H1 (cell line): ENCODE data around the gene SLC12A5. TPM values are rescaled to one million over a fixed set of nuclear protein-coding genes. Genes with fewer than 3 reads are reported as not detected.

Experiments used
- CTCF ChIA-PET: fragments of 300-600 bp; sonication (Branson Sonifier 250); formaldehyde crosslinking; loops from one replicate; lab custom pipeline; 2021; ENCODE audit not compliant: partially characterized antibody; lab: Charles Lee
- POLR2A ChIA-PET: fragments of 300-600 bp; sonication (Branson Sonifier 250); formaldehyde crosslinking; loops from one replicate; lab custom pipeline; 2021; ENCODE audit warnings: inconsistent platforms; ENCODE audit not compliant: partially characterized antibody; lab: Charles Lee
- DNase-seq, 2 experiments: peaks; one replicate each; pipeline versions ENCODE4 v3.0.0 to v3.0.0-alpha.2; 2010 to 2022; ENCODE audit warnings: low spot score in 2 of 2, low read depth in 1 of 2, mixed read lengths in 1 of 2
- FAIRE-seq: peaks from 2 replicates; lab custom pipeline; 2011; peaks lifted over from hg19 to GRCh38; lab: Jason Lieb, UNC
- H2AFZ ChIP-seq: 2 replicates; pipeline ENCODE4 v1.8.1; 2012; ENCODE audit warnings: low read length, inconsistent platforms
- H2AK5ac ChIP-seq: 2 replicates; pipeline ENCODE4 v1.6.1; 2013; ENCODE audit warnings: low read depth, low read length
- H2BK120ac ChIP-seq: replicated peaks from 2 replicates; pipeline ENCODE3; 2013; ENCODE audit warnings: low read depth, low read length, inconsistent platforms
- H2BK12ac ChIP-seq: 2 replicates; pipeline ENCODE4 v1.6.1; 2013; ENCODE audit warnings: low read depth, low read length
- H2BK15ac ChIP-seq: 2 replicates; pipeline ENCODE4 v1.6.1; 2013; ENCODE audit warnings: low read length
- H2BK20ac ChIP-seq: 2 replicates; pipeline ENCODE4 v1.6.1; 2013; ENCODE audit warnings: low read length
- H2BK5ac ChIP-seq: 2 replicates; pipeline ENCODE4 v1.6.1; 2013; ENCODE audit warnings: low read depth, low read length
- H3K14ac ChIP-seq: 2 replicates; pipeline ENCODE4 v1.6.1; 2013; ENCODE audit warnings: inconsistent platforms; ENCODE audit not compliant: insufficient read length
- H3K18ac ChIP-seq: 2 replicates; pipeline ENCODE4 v1.6.1; 2013; ENCODE audit warnings: low read length; ENCODE audit errors: extremely low read depth
- H3K23ac ChIP-seq: 2 replicates; pipeline ENCODE4 v1.6.1; 2013; ENCODE audit warnings: inconsistent platforms; ENCODE audit not compliant: insufficient read length
- H3K23me2 ChIP-seq: 2 replicates; pipeline ENCODE4 v1.6.1; 2013; ENCODE audit warnings: low read depth, low read length
- H3K27ac ChIP-seq: 2 replicates; pipeline ENCODE4 v1.6.1; 2011; ENCODE audit warnings: low read depth, low read length, inconsistent platforms
- H3K27me3 ChIP-seq, 4 experiments: replicated peaks in 1 of 4; 1 replicate in 1 of 4; 2 replicates in 3 of 4; pipeline versions ENCODE4 v1.6.1 to v1.8.1; 2011 to 2013; ENCODE audit warnings: low read length in 3 of 4, mild to moderate bottlenecking in 3 of 4, inconsistent platforms in 2 of 4, mixed read lengths in 2 of 4, moderate library complexity in 1 of 4; ENCODE audit not compliant: control insufficient read depth in 3 of 4, insufficient read depth in 3 of 4; ENCODE audit errors: extremely low read depth in 1 of 4
- H3K36me3 ChIP-seq, 4 experiments: 2 replicates each; pipeline versions ENCODE4 v1.6.1 to v1.8.1; 2011 to 2013; ENCODE audit warnings: mild to moderate bottlenecking in 4 of 4, low read length in 3 of 4, moderate library complexity in 2 of 4, control low read depth in 1 of 4, inconsistent platforms in 1 of 4; ENCODE audit not compliant: insufficient read depth in 4 of 4, control insufficient read depth in 2 of 4
- H3K4ac ChIP-seq: replicated peaks from 2 replicates; pipeline ENCODE3; 2013; ENCODE audit warnings: low read length, low read depth, mixed read lengths, inconsistent platforms; ENCODE audit not compliant: insufficient read length
- H3K4me1 ChIP-seq, 4 experiments: replicated peaks in 1 of 4; 1 replicate in 1 of 4; 2 replicates in 3 of 4; pipeline versions ENCODE4 v1.6.1 to v1.8.1; 2011 to 2013; ENCODE audit warnings: low read length in 3 of 4, inconsistent platforms in 2 of 4, mixed read lengths in 1 of 4; ENCODE audit not compliant: insufficient read depth in 4 of 4, control insufficient read depth in 3 of 4
- H3K4me2 ChIP-seq, 2 experiments: 2 replicates each; pipeline versions ENCODE4 v1.6.1 to v1.8.1; 2011 to 2013; ENCODE audit warnings: low read depth in 2 of 2, low read length in 2 of 2, control low read depth in 1 of 2, inconsistent platforms in 1 of 2, mild to moderate bottlenecking in 1 of 2; ENCODE audit not compliant: insufficient read depth in 1 of 2
- H3K4me3 ChIP-seq, 4 experiments: fragments of 200-600, 300-600 bp in 1 of 4; sonication (generic), shearing (Covaris generic), sonication (Bioruptor Twin) in 1 of 4; 2 replicates each; pipeline versions ENCODE4 v1.5.1 to v1.8.1; 2011 to 2016; ENCODE audit warnings: low read length in 4 of 4, low read depth in 3 of 4, control low read depth in 2 of 4, inconsistent platforms in 2 of 4, mild to moderate bottlenecking in 2 of 4, mixed read lengths in 1 of 4, moderate library complexity in 1 of 4; ENCODE audit not compliant: insufficient read depth in 2 of 4; ENCODE audit errors: extremely low read depth in 1 of 4
- H3K56ac ChIP-seq: replicated peaks from 2 replicates; pipeline ENCODE3; 2013; ENCODE audit warnings: low read depth, mild to moderate bottlenecking, mixed read lengths, low read length, inconsistent platforms; ENCODE audit not compliant: insufficient read length
- H3K79me1 ChIP-seq: 2 replicates; pipeline ENCODE4 v1.6.1; 2013; ENCODE audit warnings: low read depth, low read length, control low read depth
- H3K79me2 ChIP-seq, 2 experiments: 2 replicates each; pipeline versions ENCODE4 v1.6.1 to v1.8.1; 2012 to 2013; ENCODE audit warnings: low read length in 2 of 2, mild to moderate bottlenecking in 2 of 2, inconsistent platforms in 1 of 2; ENCODE audit not compliant: insufficient read depth in 2 of 2, control insufficient read depth in 1 of 2
- H3K9ac ChIP-seq, 4 experiments: replicated peaks in 1 of 4; 1 replicate in 1 of 4; 2 replicates in 3 of 4; pipeline versions ENCODE4 v1.6.1 to v1.8.1; 2011 to 2013; ENCODE audit warnings: low read depth in 3 of 4, low read length in 3 of 4, control low read depth in 2 of 4, mild to moderate bottlenecking in 2 of 4, moderate library complexity in 2 of 4, inconsistent platforms in 1 of 4; ENCODE audit errors: extremely low read depth in 1 of 4
- H3K9me3 ChIP-seq, 2 experiments: 2 replicates each; pipeline versions ENCODE4 v1.6.1 to v1.8.1; 2012 to 2013; ENCODE audit warnings: mild to moderate bottlenecking in 2 of 2, moderate library complexity in 2 of 2, control low read depth in 1 of 2, inconsistent platforms in 1 of 2, low read depth in 1 of 2, low read length in 1 of 2, mixed read lengths in 1 of 2; ENCODE audit not compliant: insufficient read depth in 2 of 2
- H4K20me1 ChIP-seq, 2 experiments: replicated peaks in 1 of 2; 2 replicates each; pipeline versions ENCODE3 to v1.8.1; 2011 to 2013; ENCODE audit warnings: inconsistent platforms in 2 of 2, low read length in 2 of 2, mild to moderate bottlenecking in 1 of 2; ENCODE audit not compliant: insufficient read depth in 2 of 2, control insufficient read depth in 1 of 2
- H4K5ac ChIP-seq: 2 replicates; pipeline ENCODE4 v1.6.1; 2013; ENCODE audit warnings: low read length, low read depth, mixed read lengths, inconsistent platforms; ENCODE audit not compliant: insufficient read length
- H4K8ac ChIP-seq: 2 replicates; pipeline ENCODE4 v1.8.0; 2013; ENCODE audit warnings: mild to moderate bottlenecking, moderate library complexity, low read length, inconsistent platforms; ENCODE audit not compliant: insufficient read depth; ENCODE audit errors: extremely low read depth
- H4K91ac ChIP-seq: replicated peaks from 2 replicates; pipeline ENCODE3; 2013; ENCODE audit warnings: low read length, mixed read lengths, inconsistent platforms; ENCODE audit not compliant: insufficient read length
- HDAC2 ChIP-seq, 2 experiments: fragments of 300-600 bp in 1 of 2; sonication (generic) in 1 of 2; IDR thresholded peaks; 2 replicates each; pipeline ENCODE4 v1.6.1; 2011 to 2012; ENCODE audit warnings: low read depth in 2 of 2, low read length in 2 of 2, mild to moderate bottlenecking in 2 of 2, moderate library complexity in 2 of 2, borderline replicate concordance in 1 of 2, inconsistent platforms in 1 of 2
- SAP30 ChIP-seq: fragments of 300-600 bp; sonication (generic); IDR thresholded peaks from 2 replicates; pipeline ENCODE4 v1.7.1; 2012; ENCODE audit warnings: low read length, moderate library complexity, mild to moderate bottlenecking, inconsistent platforms; ENCODE audit not compliant: insufficient read depth, insufficient replicate concordance
- WGBS, 2 experiments: shearing (Covaris generic) in 1 of 2; methylation state at CpG; one replicate each; pipeline versions ENCODE4 v1.1.6 to v1.1.7; 2013 to 2015; ENCODE audit warnings: low lambda C conversion rate in 2 of 2, mixed read lengths in 2 of 2, inconsistent platforms in 1 of 2, low coverage in 1 of 2, missing lambda C conversion rate in 1 of 2; ENCODE audit not compliant: insufficient replicate concordance in 2 of 2, insufficient coverage in 1 of 2, insufficient read length in 1 of 2; ENCODE audit errors: extremely low coverage in 1 of 2, missing lambda C conversion rate in 1 of 2; 5-methylcytosine and 5-hydroxymethylcytosine counted together
- polyA plus RNA-seq, 7 experiments: library from polyadenylated mRNA; depleted of rRNA in 3 of 7; stranded (reverse) in 5 of 7; unstranded in 2 of 7; fragments of >200 nt in 5 of 7; fragments of 200-250 nt in 2 of 7; gene quantifications; 1 replicate in 5 of 7; 2 replicates in 1 of 7; 4 replicates in 1 of 7; pipeline versions ENCODE4 v1.2.1 to v1.2.3, GENCODE V29; 2011 to 2013; ENCODE audit warnings: missing spikeins in 2 of 7, mixed read lengths in 2 of 7
- total RNA-seq: library from RNA; stranded (reverse); fragmentation: NEBNext Ultra II Directional; extraction: Animal tissue kit (Norgen Biotek cat#: 25700); gene quantifications from 2 replicates; pipeline ENCODE4 v1.2.1, GENCODE V29; 2021

SLC12A5 gene
- total and polyA plus RNA-seq, 2 of the 8 experiments (the other 6 are each of a cell fraction or from before 2014, with no cell fraction given), result 1.9 to 7.3 TPM

DNA sequence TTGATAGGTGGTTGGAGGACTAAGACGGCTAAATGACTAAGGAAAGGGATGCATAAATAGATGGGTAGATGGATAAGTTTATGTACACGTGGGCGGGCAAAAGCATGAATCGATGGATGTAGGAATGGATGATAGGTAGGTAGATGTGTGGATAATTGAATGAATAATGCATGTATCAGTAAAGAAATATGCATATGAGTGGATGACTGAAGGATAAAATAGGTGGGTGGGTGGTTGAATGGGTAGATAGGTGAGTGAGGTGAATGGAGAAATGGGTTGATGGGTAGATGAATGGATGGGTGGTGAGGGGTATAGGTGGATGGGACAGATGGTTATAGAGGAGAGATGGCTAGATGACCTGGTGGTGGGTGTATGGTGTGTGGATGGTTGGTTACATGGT lies 20.2 kb downstream of the SLC12A5 start:
- Histone ChIP-seq H3K56ac (peak overlapping the region; percentile 19), H3K36me3 (no peaks in the 10 kb centered on the region), H3K27ac (no peak overlapping the region), H2BK20ac (no peak overlapping the region), H3K23ac (no peak overlapping the region), H2AFZ (no peak overlapping the region), H3K27me3 (peaks cover 0 to 13% (median under 1%) of the 10 kb centered on the region in 4 experiments; a peak in 2 of 7 replicates), H2BK15ac (no peak overlapping the region), H2BK12ac (no peak overlapping the region), H3K4ac (no peak overlapping the region), H3K79me2 (no peaks in the 10 kb centered on the region), H3K4me2 (no peak overlapping the region), H4K8ac (no peak overlapping the region), H3K4me3 (no peak overlapping the region), H3K18ac (no peak overlapping the region), H2AK5ac (no peak overlapping the region), H2BK120ac (no peak overlapping the region), H3K9ac (no peak overlapping the region), H3K14ac (no peak overlapping the region), H4K5ac (no peak overlapping the region), H3K23me2 (no peaks in the 10 kb centered on the region), H3K4me1 (no peaks in the 10 kb centered on the region), H4K20me1 (peaks cover 0 to 2% of the 10 kb centered on the region in 2 experiments), H3K79me1 (no peaks in the 10 kb centered on the region), H4K91ac (no peak overlapping the region), H2BK5ac (no peak overlapping the region), H3K9me3 (no peaks in the 10 kb centered on the region)
- DNase-seq, result no peak
- ChIA-PET POLR2A (no interaction called here), CTCF (interaction anchor here (2.0 kb wide), 1 partner anchor 9 kb away, joined by 12 read pairs; no protein-coding TSS in a partner anchor)
- FAIRE-seq, result no peak
- 90 to 100% methylated on average over 3 to 4 of the region's 4 CpGs for WGBS, 2 experiments
- no peak for TF ChIP-seq SAP30
- TF ChIP-seq HDAC2 (IDR thresholded peaks at IDR 0.05; ENCODE audit: borderline replicate concordance in 1 of 2, low read depth in 2 of 2, low read length in 2 of 2), result no peak
